Measurements from ENCODE around the gene FRMD5.

Gene FRMD5

DNA sequence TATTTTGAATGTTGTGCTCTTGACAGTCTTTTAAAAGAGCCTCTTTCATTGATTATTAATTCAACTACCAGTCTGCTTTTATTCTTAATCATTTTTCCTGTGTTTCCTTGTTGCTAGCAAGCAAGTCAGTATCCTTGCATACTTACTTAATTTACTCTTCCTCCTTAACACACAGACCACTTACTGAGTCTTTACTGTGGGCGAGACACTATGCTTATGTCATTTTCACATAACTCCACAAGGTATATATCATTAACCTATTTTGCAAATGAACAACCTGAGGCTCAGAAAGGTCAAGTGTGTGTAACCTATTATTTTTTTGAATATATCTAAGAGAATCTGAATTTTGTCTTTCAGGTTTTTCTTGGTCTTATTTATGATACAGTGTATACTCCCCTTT, 237.3 kb downstream of the FRMD5 start:
- peaks cover 32% of the 10 kb centered on the region for H3K4me1 Mint-ChIP-seq
- H3K27ac Mint-ChIP-seq = peak overlapping the region in 1 of 2 donors; percentile 67
- ATAC-seq (no peak), DNase-seq (no peak)
- peaks cover 45% of the 10 kb centered on the region for H3K27me3 Mint-ChIP-seq
- H3K9me3 Mint-ChIP-seq = no peaks in the 10 kb centered on the region
- no peak overlapping the region for H3K4me3 Mint-ChIP-seq

DNA sequence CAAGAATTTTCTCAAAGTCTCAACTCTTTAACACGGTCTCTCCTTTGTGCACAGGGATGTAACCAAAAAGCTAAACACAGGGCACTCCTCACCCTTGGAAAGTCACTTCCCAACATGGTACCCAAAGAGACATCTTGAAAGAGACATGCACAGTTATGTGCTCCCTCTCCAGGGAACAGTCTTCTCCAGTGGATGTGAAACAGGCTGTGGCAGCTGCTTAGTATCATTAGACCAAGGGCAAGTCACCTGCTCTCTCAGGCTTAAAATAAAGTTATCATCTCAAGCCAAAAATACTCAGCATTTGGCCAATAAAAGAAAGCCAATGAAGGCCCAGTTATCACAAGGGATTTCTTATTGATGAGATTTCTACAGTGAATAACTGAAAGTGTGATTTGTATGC, 239.9 kb downstream of the FRMD5 start:
- Mint-ChIP-seq H3K4me3 (no peak overlapping the region), H3K27me3 (peaks cover 38% of the 10 kb centered on the region), H3K4me1 (peaks cover 32% of the 10 kb centered on the region), H3K27ac (no peak overlapping the region), H3K9me3 (no peaks in the 10 kb centered on the region)
- DNase-seq (no peak), ATAC-seq (no peak)

DNA sequence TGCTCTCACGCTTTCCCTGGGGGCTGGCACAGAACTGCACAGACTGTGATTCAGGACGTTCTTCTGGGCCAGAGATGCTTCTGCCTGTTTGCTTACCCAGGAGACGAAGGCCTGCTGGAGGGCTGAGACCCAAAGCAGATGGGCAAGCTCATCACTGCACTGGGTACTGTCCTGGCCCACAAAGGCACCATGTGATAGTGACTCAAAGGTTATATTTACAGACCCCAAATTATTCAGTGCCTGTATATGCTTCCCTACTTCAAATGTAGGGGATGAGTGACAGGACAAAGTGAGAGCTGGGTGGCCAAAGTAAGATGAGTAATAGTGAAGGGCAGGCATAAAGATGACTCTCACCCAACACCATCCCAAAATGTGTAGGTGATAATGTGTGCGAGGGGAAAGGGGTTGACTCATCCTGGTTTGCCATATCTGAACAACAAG, 240.9 kb downstream of the FRMD5 start:
- ATAC-seq = peak; percentile 92
- Mint-ChIP-seq H3K4me1 (peaks cover 37% of the 10 kb centered on the region), H3K27me3 (peaks cover 30% of the 10 kb centered on the region), H3K4me3 (peak overlapping the region; percentile 49 to 67), H3K9me3 (no peaks in the 10 kb centered on the region), H3K27ac (peak overlapping the region in 1 of 2 donors; percentile 76)
- DNase-seq = peak; percentile 3 to 44

DNA sequence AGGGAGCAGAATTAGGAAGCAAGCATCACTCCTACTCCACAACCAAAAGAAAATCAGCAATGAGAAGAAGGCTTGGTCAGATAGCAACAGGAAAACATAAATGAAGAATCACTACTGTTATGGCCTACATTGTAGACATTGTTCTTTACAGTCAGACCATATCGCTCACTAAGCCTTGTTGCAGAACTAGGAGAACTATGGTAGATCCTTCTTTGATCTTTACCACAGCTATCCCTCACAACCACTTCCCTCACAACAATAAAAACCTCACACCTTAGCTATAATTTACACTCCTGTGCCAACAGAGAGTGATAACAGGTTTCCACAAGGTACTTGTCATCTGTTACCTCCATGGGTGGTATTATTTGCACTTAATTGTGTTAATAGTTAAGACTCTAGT, 241.7 kb downstream of the FRMD5 start:
- no peak overlapping the region for H3K27ac Mint-ChIP-seq
- peaks cover 45% of the 10 kb centered on the region for H3K4me1 Mint-ChIP-seq
- H3K9me3 Mint-ChIP-seq = no peaks in the 10 kb centered on the region
- DNase-seq = no peak
- H3K4me3 Mint-ChIP-seq = no peak overlapping the region
- H3K27me3 Mint-ChIP-seq = peaks cover 22% of the 10 kb centered on the region
- ATAC-seq = peak; percentile 32

DNA sequence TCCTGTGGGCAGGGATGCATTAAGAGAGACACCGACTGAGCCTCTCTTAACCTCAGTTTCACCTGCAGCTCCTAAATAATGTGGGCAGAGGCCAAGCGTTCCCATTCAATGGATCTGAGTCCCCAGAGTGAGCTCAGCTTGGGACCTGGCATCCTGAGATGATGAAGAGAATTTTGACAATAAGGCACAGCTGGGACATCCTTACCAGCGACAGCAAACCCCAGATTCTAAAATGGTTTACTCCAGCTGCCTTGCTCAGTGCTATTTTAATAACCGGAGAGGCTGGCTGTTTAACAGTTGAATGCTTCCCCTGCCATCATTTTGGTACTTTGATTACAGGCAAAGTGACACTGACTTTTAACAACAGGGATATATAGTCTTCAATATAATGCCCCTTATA, 244.5 kb downstream of the FRMD5 start:
- Mint-ChIP-seq H3K27ac (no peak overlapping the region), H3K9me3 (no peaks in the 10 kb centered on the region), H3K4me3 (no peak overlapping the region), H3K4me1 (peaks cover 49% of the 10 kb centered on the region), H3K27me3 (peaks cover 31% of the 10 kb centered on the region)
- no peak for ATAC-seq
- DNase-seq = no peak

DNA sequence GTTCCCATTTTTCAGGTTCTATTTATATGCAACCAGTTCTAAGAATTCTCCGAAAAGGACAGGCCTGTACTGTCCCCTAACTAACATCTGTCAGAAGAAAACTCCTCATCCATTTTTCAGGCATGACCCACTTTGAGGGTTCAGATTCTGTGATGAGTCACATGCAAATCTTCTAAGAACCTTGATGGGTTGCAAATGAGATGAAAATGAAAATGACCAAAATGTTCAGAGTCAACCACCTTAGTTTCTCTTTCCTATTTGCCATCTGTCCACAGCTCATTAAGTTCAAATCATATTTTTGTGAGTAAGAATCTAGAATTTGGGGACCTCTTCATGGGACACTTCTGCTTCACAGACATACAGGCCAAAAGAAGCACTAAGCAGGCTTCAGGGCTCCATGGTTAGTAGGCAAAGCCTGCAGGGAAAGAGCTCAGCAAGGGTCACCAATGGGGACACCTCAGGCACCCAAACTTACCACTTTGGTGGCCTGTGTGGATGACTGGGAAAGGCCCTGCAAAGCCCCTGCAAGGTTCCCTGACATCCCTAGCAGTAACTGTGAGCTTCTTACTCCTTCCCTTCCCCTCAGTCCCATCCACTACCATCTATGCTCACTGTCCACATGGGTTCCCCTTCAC, 246.3 kb downstream of the FRMD5 start:
- H3K4me3 Mint-ChIP-seq = peak overlapping the region; percentile 3 to 50
- no peaks in the 10 kb centered on the region for H3K9me3 Mint-ChIP-seq
- peak; percentile 5 to 30 for DNase-seq
- peaks cover 31% of the 10 kb centered on the region for H3K27me3 Mint-ChIP-seq
- peak; percentile 90 for ATAC-seq
- H3K4me1 Mint-ChIP-seq = peaks cover 35% of the 10 kb centered on the region
- H3K27ac Mint-ChIP-seq = peak overlapping the region in 1 of 2 donors; percentile 69

DNA sequence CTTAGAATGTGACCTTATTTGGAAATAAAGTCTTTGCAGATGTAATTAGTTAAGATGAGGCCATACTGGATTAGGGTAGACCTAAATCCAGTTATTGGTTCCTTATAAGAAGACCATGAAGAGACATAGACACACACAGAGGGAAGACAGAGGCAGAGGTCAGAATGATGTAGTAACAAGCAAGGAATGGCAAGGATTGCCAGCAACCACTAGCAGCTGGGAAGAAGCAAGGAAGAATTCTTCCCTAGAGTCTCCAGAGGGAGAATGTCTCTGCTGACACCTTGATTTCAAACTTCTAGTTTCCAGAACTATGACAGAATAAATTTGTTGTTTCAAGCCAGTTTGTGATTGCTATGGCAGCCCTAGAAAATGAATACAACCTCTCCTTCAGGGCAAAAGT, 251.6 kb downstream of the FRMD5 start:
- ATAC-seq (no peak), DNase-seq (no peak)
- Mint-ChIP-seq H3K4me1 (peaks cover 13% of the 10 kb centered on the region), H3K4me3 (no peak overlapping the region), H3K9me3 (no peaks in the 10 kb centered on the region), H3K27me3 (peaks cover 22% of the 10 kb centered on the region), H3K27ac (no peak overlapping the region)

DNA sequence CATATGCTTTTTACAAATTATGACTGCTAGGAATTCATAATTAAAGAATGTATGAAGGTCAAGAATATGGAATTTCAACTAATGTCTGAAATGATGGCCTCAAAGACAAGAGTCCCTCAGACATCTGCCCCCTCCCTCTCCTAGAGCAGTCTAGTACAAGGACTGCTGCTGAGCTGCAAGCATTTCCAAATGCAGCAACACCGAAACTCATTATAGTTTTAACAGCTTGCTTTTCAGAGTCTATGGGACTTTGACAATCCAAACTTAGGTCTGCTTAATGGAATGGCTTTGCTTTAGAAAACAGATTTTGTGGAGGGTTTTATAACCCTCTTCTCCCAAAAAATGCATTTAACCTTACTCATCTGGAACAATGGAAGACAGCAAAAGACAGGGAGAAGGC, 252.9 kb downstream of the FRMD5 start:
- peaks cover under 1% of the 10 kb centered on the region for H3K4me1 Mint-ChIP-seq
- DNase-seq (no peak), ATAC-seq (no peak)
- no peaks in the 10 kb centered on the region for H3K9me3 Mint-ChIP-seq
- no peak overlapping the region for H3K4me3 Mint-ChIP-seq
- H3K27ac Mint-ChIP-seq = no peak overlapping the region
- peaks cover 16% of the 10 kb centered on the region for H3K27me3 Mint-ChIP-seq

DNA sequence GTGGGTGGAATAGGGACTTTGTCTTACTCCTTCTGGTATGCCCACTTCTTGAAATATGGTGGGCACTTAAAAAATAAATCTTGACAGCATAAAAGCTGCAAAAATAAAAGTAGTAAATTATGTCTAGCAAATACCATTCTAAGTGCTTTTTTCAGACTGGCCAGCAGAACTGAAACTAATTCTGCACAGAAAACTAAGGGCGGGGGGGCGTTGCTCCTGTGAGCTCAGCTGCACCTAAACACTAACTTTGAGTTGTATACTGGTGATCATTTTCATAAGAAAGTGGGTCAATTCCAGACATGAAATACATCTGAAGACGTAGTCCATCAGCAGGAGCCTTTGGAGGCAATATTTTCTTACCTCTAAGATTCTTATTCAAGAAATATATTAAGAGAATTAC, 253.5 kb downstream of the FRMD5 start:
- H3K4me1 Mint-ChIP-seq = no peaks in the 10 kb centered on the region
- DNase-seq = no peak
- peaks cover 9% of the 10 kb centered on the region for H3K27me3 Mint-ChIP-seq
- no peak overlapping the region for H3K4me3 Mint-ChIP-seq
- no peaks in the 10 kb centered on the region for H3K9me3 Mint-ChIP-seq
- ATAC-seq = no peak
- H3K27ac Mint-ChIP-seq = no peak overlapping the region

DNA sequence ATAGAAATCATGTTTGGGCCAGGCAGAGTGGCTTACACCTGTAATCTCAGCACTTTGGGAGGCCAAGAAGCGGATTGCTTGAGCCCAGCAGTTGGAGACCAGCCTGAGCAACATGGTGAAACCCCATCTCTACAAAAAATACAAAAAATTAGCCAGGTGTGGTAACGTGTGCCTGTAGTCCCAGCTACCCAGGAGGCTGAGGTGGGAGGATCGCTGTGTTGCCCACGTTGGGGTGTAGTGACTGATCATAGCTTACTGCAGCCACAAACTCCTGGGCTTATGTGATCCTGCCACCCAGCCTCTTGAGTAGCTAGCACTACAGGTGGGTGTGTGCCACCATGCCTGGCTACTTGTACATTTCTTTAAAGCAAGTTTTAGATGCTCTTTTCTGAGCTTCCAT, 254.0 kb downstream of the FRMD5 start:
- Mint-ChIP-seq H3K4me1 (no peaks in the 10 kb centered on the region), H3K9me3 (no peaks in the 10 kb centered on the region), H3K27ac (no peak overlapping the region), H3K4me3 (no peak overlapping the region), H3K27me3 (peaks cover 4% of the 10 kb centered on the region)
- DNase-seq (no peak), ATAC-seq (no peak)

DNA sequence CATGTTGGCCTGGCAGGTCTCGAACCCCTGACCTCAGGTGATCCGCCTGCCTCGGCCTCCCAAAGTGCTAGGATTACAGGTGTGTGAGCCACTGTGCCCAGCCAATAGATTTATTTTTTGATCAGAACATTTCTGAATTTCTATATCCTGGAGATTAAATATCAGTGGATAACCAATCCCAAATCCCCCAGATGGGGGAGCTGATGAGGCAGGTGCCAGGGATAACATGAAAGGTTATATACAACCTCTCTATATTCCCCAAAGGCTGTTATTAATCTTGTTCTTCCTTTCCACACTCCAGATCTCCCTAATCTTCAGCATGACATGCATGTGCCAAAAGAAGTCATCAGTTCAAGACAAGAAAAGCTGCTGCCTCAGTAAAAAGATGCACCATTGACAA, 256.0 kb downstream of the FRMD5 start:
- no peak for ATAC-seq
- Mint-ChIP-seq H3K4me1 (no peaks in the 10 kb centered on the region), H3K27me3 (peaks cover 3% of the 10 kb centered on the region), H3K9me3 (no peaks in the 10 kb centered on the region), H3K27ac (no peak overlapping the region), H3K4me3 (no peak overlapping the region)
- DNase-seq = peak in 1 of 2 donors; percentile 27

DNA sequence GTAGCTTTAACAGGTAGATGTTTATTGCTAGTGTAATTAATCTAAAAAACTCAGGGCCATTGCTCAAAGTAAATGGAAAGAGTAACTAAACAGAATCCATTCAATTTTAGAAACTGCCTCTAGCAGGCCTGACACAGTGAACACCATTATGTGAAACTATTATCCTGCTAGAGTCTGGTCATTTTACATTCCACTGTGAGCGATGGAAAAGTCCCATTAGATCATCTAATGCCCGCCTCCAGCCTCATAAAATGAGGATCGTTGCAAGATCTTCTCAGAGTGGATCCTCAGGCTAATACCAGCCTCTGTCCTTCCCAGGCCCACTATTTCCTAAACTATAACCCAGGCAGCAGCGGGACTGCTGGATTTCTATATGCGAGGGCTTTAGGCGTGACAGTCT, 260.6 kb downstream of the FRMD5 start:
- Mint-ChIP-seq H3K27me3 (peaks cover 9% of the 10 kb centered on the region), H3K4me1 (no peaks in the 10 kb centered on the region), H3K27ac (no peak overlapping the region), H3K4me3 (no peak overlapping the region), H3K9me3 (no peaks in the 10 kb centered on the region)
- no peak for ATAC-seq
- DNase-seq = no peak

DNA sequence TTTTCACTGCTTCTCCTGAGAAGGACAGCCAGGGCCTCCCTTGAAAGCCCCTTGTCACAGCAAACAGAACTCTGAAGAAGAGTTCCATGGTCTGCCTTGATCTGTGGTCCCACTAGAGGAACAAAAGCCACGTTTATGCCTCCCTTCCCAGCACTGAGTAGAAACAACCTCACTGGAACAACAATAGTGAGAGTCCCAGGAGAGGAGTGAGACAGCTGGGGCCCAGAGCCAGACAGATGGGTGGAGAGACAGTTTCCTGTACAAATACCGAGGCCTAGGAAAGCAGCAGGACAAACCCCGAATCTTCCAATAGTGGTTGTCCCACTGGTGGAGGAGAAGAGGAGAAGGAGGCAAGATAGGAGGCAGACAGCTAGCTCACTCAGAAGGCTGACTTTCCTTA, 262.2 kb downstream of the FRMD5 start:
- Mint-ChIP-seq H3K4me3 (no peak overlapping the region), H3K27me3 (peaks cover 9% of the 10 kb centered on the region), H3K4me1 (no peaks in the 10 kb centered on the region), H3K27ac (no peak overlapping the region), H3K9me3 (no peaks in the 10 kb centered on the region)
- DNase-seq = no peak
- ATAC-seq = no peak

DNA sequence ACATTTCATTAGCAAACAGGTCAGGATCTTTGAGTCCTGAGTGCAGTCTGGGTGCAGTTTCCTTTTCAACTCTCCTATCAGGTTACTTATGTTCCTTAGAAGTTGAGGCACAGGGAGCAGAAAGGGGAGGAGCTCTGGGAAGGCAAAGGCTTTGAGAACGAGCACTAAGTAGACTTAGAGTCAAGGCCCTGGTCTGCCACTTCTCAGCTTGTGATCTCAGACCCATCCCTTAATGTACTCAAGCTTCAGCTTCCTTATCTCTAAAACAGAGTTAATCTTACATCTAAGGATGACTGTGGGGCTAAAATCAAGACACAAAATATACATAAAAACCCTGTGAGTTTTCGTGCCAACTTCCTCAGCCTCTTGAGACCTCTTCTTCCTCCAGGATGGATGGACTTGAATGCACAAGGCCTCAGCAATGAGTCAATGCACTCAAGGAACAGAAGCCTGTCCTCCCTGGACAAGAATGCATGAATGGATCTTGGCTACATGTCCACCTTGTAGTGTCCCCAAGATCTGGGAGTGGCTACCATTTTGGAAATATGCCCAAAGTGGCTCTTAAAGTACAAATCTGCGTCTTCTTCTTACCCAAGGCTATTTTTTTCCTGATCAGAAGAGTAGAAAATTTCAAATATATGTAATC, 263.2 kb downstream of the FRMD5 start:
- Mint-ChIP-seq H3K9me3 (no peaks in the 10 kb centered on the region), H3K4me3 (no peak overlapping the region), H3K4me1 (no peaks in the 10 kb centered on the region)

DNA sequence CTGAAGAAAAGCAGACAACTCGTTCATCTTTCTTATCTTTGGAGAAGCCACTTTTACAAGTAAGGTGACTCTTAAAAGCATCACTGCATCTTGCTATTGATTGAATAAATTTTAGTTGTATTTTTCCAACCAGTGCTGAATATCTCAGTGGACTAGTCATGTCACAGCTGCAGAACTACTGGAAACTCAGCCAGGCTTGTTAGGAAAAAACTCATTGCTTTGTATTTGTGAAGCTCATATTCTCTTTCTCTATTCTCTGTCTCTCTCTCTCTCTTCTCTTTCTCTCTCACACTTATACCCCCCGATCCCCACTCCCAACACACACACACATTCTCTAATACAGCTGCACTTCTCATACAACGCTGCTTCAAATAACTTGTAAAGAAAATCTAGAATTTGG, 264.0 kb downstream of the FRMD5 start:
- no peak for ATAC-seq
- Mint-ChIP-seq H3K27ac (no peak overlapping the region), H3K27me3 (peaks cover 9% of the 10 kb centered on the region), H3K4me3 (no peak overlapping the region), H3K4me1 (no peaks in the 10 kb centered on the region), H3K9me3 (no peaks in the 10 kb centered on the region)
- no peak for DNase-seq

More for the DNA sequence above, 263.2 kb downstream of the FRMD5 start:
- DNase-seq (no peak), ATAC-seq (no peak)
- Mint-ChIP-seq H3K27me3 (peaks cover 9% of the 10 kb centered on the region), H3K27ac (no peak overlapping the region)

DNA sequence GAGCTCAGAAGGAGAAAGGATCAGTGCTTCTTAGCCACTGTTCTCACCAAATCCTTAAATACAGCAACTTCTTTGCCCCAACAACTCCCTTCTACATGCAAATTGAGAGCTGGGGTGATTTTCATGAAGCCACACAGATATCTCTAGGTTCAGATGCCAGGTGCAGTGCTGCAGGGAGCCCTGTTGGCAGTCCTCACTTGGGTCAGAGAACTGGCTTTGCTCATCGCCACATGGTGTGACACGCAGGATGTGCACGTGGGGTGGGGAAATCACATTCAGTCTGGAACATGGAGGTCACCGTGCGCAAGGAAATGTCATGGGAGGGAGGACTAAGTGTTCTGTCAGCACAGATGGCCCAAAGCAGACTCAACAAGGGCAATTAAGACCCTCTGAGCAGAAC, 264.5 kb downstream of the FRMD5 start:
- ATAC-seq (no peak), DNase-seq (no peak)
- H3K9me3 Mint-ChIP-seq = no peaks in the 10 kb centered on the region
- no peak overlapping the region for H3K4me3 Mint-ChIP-seq
- no peaks in the 10 kb centered on the region for H3K4me1 Mint-ChIP-seq
- H3K27me3 Mint-ChIP-seq = peaks cover 9% of the 10 kb centered on the region
- no peak overlapping the region for H3K27ac Mint-ChIP-seq

DNA sequence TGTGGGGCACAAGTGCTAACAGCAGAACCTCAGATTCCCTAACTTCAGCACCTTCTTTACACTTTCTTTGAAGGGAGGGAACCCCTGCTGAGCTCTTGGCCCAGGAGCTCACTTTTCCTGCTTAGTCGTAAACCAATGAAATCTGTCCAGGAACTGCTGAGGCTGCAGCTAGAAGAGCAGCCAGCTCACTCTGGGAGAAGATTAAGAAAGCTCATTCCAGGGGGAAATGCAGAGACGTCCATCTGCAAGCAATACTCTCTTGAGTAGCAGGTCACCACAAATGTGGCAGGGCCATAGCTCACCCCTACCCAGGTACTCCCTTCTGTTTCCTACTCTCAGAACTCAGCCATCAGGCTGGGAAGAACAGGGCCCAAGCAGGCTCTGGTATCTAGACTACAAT, 265.0 kb downstream of the FRMD5 start:
- Mint-ChIP-seq H3K4me1 (no peaks in the 10 kb centered on the region), H3K27ac (no peak overlapping the region), H3K4me3 (no peak overlapping the region), H3K9me3 (no peaks in the 10 kb centered on the region), H3K27me3 (peaks cover 9% of the 10 kb centered on the region)
- DNase-seq (no peak), ATAC-seq (no peak)

All from stimulated activated naive CD8-positive, alpha-beta T cell treated with anti-CD3 and anti-CD28 coated beads, Interleukin-15, amount 100 ng/mL, for 72 hours (primary cell).